ENCODE measurements around the gene GALK2. TPM values are rescaled to one million over a fixed set of nuclear protein-coding genes. Genes with fewer than 3 reads are reported as not detected.
"Not testable (repeated sequence)": the region's sequence is repeated elsewhere in the genome, so short reads cannot be mapped to it uniquely, and the experiment has no call there.

The GALK2 gene
- polyA plus RNA-seq, 3 donors = 13.6 to 17.3 (median 15.3) TPM

- 71 to 96% (median 73%) methylated on average over 3 of the region's 3 CpGs for WGBS, 3 donors
Observed at GRCh38 chr15:49303003-49303402, 133.0 kb downstream of the GALK2 start.

GRCh38 chr15:49306551-49306950, 136.5 kb downstream of the GALK2 start:
- no peak overlapping the region for H3K27ac ChIP-seq (ENCODE audit: low read depth, low read length)
- WGBS, 3 donors = 41 to 81% (median 51%) methylated on average over 1 of the region's 1 CpG

More at GRCh38 chr15:49303003-49303402, 133.0 kb downstream of the GALK2 start:
- no peak overlapping the region for H3K27ac ChIP-seq (ENCODE audit: low read depth, low read length)

GRCh38 chr15:49308686-49309085, 138.6 kb downstream of the GALK2 start:
- H3K27ac ChIP-seq (ENCODE audit: low read depth, low read length) = no peak overlapping the region
- 95 to 98% (median 98%) methylated on average over 2 of the region's 2 CpGs for WGBS, 3 donors

GRCh38 chr15:49309889-49310288, 139.8 kb downstream of the GALK2 start:
- no peak overlapping the region for H3K27ac ChIP-seq (ENCODE audit: low read depth, low read length)

- 97 to 100% (median 100%) methylated on average over 1 of the region's 1 CpG for WGBS, 3 donors
- H3K27ac ChIP-seq (ENCODE audit: low read depth, low read length) = no peak overlapping the region
Observed at GRCh38 chr15:49313650-49314049, 143.6 kb downstream of the GALK2 start.

- H3K27ac ChIP-seq (ENCODE audit: low read depth, low read length) = no peak overlapping the region
- WGBS, 3 donors = 75 to 78% (median 76%) methylated on average over 1 of the region's 1 CpG
Observed at GRCh38 chr15:49314716-49315115, 144.7 kb downstream of the GALK2 start.

GRCh38 chr15:49315391-49315823, 145.4 kb downstream of the GALK2 start:
- WGBS, 3 donors = 54 to 61% (median 57%) methylated on average over 2 of the region's 2 CpGs
- H3K27ac ChIP-seq (ENCODE audit: low read depth, low read length) = no peak overlapping the region

GRCh38 chr15:49320351-49320750, 150.3 kb downstream of the GALK2 start:
- WGBS, 3 donors = 46 to 81% (median 50%) methylated on average over 1 of the region's 1 CpG
- no peak overlapping the region for H3K27ac ChIP-seq (ENCODE audit: low read depth, low read length)

GRCh38 chr15:49323207-49323606, 153.2 kb downstream of the GALK2 start:
- no peak overlapping the region for H3K27ac ChIP-seq (ENCODE audit: low read depth, low read length)
- WGBS, 3 donors = 84 to 92% (median 88%) methylated on average over 1 of the region's 1 CpG

GRCh38 chr15:49327927-49328326, 157.9 kb downstream of the GALK2 start:
- 87 to 91% (median 89%) methylated on average over 4 of the region's 4 CpGs for WGBS, 3 donors

GRCh38 chr15:49328941-49329340, 158.9 kb downstream of the GALK2 start:
- no peak overlapping the region for H3K27ac ChIP-seq (ENCODE audit: low read depth, low read length)

More at GRCh38 chr15:49327927-49328326, 157.9 kb downstream of the GALK2 start:
- H3K27ac ChIP-seq (ENCODE audit: low read depth, low read length) = no peak overlapping the region

GRCh38 chr15:49330166-49330565, 160.1 kb downstream of the GALK2 start:
- no peak overlapping the region for H3K27ac ChIP-seq (ENCODE audit: low read depth, low read length)

- no peak overlapping the region for H3K27ac ChIP-seq (ENCODE audit: low read depth, low read length)
Observed at GRCh38 chr15:49331442-49331841, 161.4 kb downstream of the GALK2 start.

GRCh38 chr15:49331951-49332350, 161.9 kb downstream of the GALK2 start:
- H3K27ac ChIP-seq (ENCODE audit: low read depth, low read length) = no peak overlapping the region
- WGBS, 3 donors = 95 to 98% (median 95%) methylated on average over 3 of the region's 3 CpGs

GRCh38 chr15:49339656-49340055, 169.6 kb downstream of the GALK2 start:
- WGBS, 3 donors = 73 to 88% (median 76%) methylated on average over 10 of the region's 10 CpGs
- no peak overlapping the region for H3K27ac ChIP-seq (ENCODE audit: low read depth, low read length)

GRCh38 chr15:49343546-49343945, 173.5 kb downstream of the GALK2 start:
- no peak overlapping the region for H3K27ac ChIP-seq (ENCODE audit: low read depth, low read length)

GRCh38 chr15:49354439-49354838, 184.4 kb downstream of the GALK2 start:
- not testable (repeated sequence) for H3K27ac ChIP-seq (ENCODE audit: low read depth, low read length)
- WGBS, 3 donors = 86 to 94% (median 93%) methylated on average over 17 of the region's 17 CpGs

GRCh38 chr15:49361370-49361769, 191.3 kb downstream of the GALK2 start:
- no peak overlapping the region for H3K27ac ChIP-seq (ENCODE audit: low read depth, low read length)
- 75 to 86% (median 81%) methylated on average over 3 of the region's 3 CpGs for WGBS, 3 donors

- 97 to 98% (median 98%) methylated on average over 19 to 22 of the region's 22 CpGs for WGBS, 3 donors
- H3K27ac ChIP-seq (ENCODE audit: low read depth, low read length) = no peak overlapping the region
Observed at GRCh38 chr15:49366496-49366895, 196.4 kb downstream of the GALK2 start.

GRCh38 chr15:49370782-49371181, 200.7 kb downstream of the GALK2 start:
- WGBS, 3 donors = 94 to 100% (median 97%) methylated on average over 1 of the region's 1 CpG
- no peak overlapping the region for H3K27ac ChIP-seq (ENCODE audit: low read depth, low read length)

- H3K27ac ChIP-seq (ENCODE audit: low read depth, low read length) = no peak overlapping the region
- WGBS, 3 donors = 55 to 80% (median 80%) methylated on average over 1 of the region's 1 CpG
Observed at GRCh38 chr15:49372366-49372765, 202.3 kb downstream of the GALK2 start.

Data from adipose tissue (tissue), 3 donors.